ENCODE results near the gene SYNPO2. TPM values are rescaled to one million over a fixed set of nuclear protein-coding genes. Genes with fewer than 3 reads are reported as not detected.
"Not testable (repeated sequence)": the region's sequence is repeated elsewhere in the genome, so short reads cannot be mapped to it uniquely, and the experiment has no call there.

Gene SYNPO2
- total and polyA plus RNA-seq, 3 donors from 2014 or later = 29.1 to 53.4 (median 44.3) TPM

GRCh38 chr4:119040694-119041185 is 152.1 kb downstream of the SYNPO2 start:
- Histone ChIP-seq H3K27me3 (no peaks in the 10 kb centered on the region), H3K27ac (peak overlapping the region; percentile 32 to 66), H3K9me3 (no peaks in the 10 kb centered on the region), H3K36me3 (ENCODE audit: low read depth, missing control alignments) (no peaks in the 10 kb centered on the region), H3K4me3 (no peak overlapping the region), H3K4me1 (peaks cover 32% of the 10 kb centered on the region)
- no peak for DNase-seq
- 43 to 46% methylated on average over 2 of the region's 2 CpGs for WGBS, 2 donors
- intact Hi-C loops (cut with DNase I; ENCODE audit: low total_unique reads) = no loop called here
- no peak for TF ChIP-seq CTCF (IDR thresholded peaks at IDR 0.05)

DNA sequence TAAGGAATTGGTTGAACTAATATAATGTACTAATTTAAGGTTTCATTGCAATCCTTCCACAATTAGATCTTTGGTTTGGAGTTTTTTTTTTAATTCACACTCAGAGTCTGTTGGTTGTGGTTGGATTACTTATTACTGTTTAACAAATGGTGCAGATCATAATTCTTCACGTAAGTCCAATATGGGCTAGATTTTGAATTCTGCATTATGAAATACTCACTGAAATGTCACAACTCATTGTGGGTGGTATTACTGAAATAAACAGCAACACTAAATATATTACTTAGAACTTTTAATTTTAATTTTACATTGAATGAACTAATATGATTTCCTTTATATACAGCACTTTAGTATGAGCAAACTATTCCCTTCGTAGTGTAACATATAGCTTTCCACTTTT is 152.7 kb downstream of the SYNPO2 start:
- DNase-seq = no peak
- no peaks in the 10 kb centered on the region for H3K27me3 ChIP-seq
- H3K4me1 ChIP-seq = peaks cover 34% of the 10 kb centered on the region
- H3K27ac ChIP-seq = peak overlapping the region in 1 of 2 donors; percentile 66
- no peak overlapping the region for H3K4me3 ChIP-seq
- intact Hi-C loops (cut with DNase I; ENCODE audit: low total_unique reads) = no loop called here
- no peaks in the 10 kb centered on the region for H3K9me3 ChIP-seq
- WGBS, 2 donors = 76 to 81% methylated on average over 2 of the region's 2 CpGs
- no peaks in the 10 kb centered on the region for H3K36me3 ChIP-seq (ENCODE audit: low read depth, missing control alignments)
- TF ChIP-seq POLR2A (IDR thresholded peaks at IDR 0.05) (no peak), CTCF (IDR thresholded peaks at IDR 0.05) (no peak)

DNA sequence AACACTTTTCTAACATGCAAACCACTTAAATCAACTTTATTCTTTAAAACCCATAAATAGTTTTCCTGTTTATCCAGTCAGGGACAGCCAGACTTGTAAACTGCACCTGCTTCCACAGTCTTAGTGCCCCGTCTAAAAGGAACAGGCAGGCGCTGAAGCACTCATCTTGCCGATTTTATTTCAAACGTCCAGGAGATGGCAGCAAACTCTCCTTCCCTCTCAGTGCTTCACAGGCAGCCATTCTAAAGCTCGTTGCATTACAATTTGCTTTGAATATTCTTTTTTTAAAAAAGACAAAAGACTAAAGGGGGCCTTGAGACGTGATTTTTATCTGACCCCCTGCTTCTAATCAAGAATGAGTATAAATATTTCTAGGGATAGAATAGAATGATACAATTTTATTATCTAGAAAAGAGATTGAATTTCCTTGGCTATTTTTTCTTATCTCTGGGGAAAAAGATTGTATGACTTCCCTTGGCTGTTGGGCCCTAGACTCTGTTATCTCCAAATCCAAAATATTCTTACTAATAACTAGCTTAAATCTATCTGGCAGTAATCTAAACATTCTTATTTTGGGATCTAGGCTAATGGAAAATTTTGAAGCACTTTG is 153.4 kb downstream of the SYNPO2 start:
- TF ChIP-seq CTCF (IDR thresholded peaks at IDR 0.05) (peak; percentile 52 to 67 (median 55)), POLR2A (IDR thresholded peaks at IDR 0.05) (no peak)
- peak; percentile 69 for DNase-seq
- Histone ChIP-seq H3K9me3 (no peaks in the 10 kb centered on the region), H3K27ac (peak overlapping the region in 1 of 2 donors; percentile 38), H3K4me1 (peaks cover 41% of the 10 kb centered on the region), H3K4me3 (no peak overlapping the region), H3K36me3 (ENCODE audit: low read depth, missing control alignments) (no peaks in the 10 kb centered on the region), H3K27me3 (no peaks in the 10 kb centered on the region)
- WGBS, 2 donors = 5 to 6% methylated on average over 6 of the region's 6 CpGs
- intact Hi-C loops (cut with DNase I; ENCODE audit: low total_unique reads) = no loop called here

DNA sequence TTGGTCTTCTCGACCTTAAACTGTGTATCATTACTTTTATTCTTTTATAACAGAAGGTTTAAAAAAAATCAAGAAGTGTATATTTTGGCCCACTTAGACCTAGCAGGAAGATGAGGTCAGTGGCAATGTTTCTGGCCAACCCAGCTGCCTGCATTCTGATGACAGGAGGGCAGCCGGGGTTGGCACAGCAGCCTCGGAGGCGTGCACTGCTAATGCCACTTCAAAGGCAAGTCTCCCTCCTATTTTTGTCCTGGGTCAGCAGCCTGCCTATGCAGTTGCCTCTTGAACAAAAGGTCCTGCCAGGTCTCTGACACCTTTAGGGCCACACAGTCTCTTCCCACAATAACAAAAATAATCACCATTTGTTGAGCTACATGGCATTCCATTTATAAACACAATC is 157.6 kb downstream of the SYNPO2 start:
- H3K4me1 ChIP-seq = peaks cover 21% of the 10 kb centered on the region
- intact Hi-C loops (cut with DNase I; ENCODE audit: low total_unique reads) = no loop called here
- H3K27ac ChIP-seq = no peak overlapping the region
- no peaks in the 10 kb centered on the region for H3K9me3 ChIP-seq
- 58 to 69% methylated on average over 4 of the region's 4 CpGs for WGBS, 2 donors
- DNase-seq = peak; percentile 59
- no peaks in the 10 kb centered on the region for H3K36me3 ChIP-seq (ENCODE audit: low read depth, missing control alignments)
- TF ChIP-seq POLR2A (IDR thresholded peaks at IDR 0.05) (no peak), CTCF (IDR thresholded peaks at IDR 0.05) (no peak)
- H3K4me3 ChIP-seq = no peak overlapping the region
- no peaks in the 10 kb centered on the region for H3K27me3 ChIP-seq

GRCh38 chr4:119047059-119047458 is 158.4 kb downstream of the SYNPO2 start:
- DNase-seq; intact Hi-C loops (cut with DNase I; ENCODE audit: low total_unique reads); H3K9me3 ChIP-seq; H3K4me3 ChIP-seq; H3K27me3 ChIP-seq; H3K27ac ChIP-seq; H3K36me3 ChIP-seq (ENCODE audit: low read depth, missing control alignments): not testable (repeated sequence)
- WGBS, 2 donors = 82 to 87% methylated on average over 5 of the region's 5 CpGs
- H3K4me1 ChIP-seq = peaks cover 15% of the 10 kb centered on the region

Data from testis (tissue), 3 donors.